Fibroblast of lung (primary cell): Measurements from ENCODE around the gene SDHC. TPM values are rescaled to one million over a fixed set of nuclear protein-coding genes. Genes with fewer than 3 reads are reported as not detected.

Experiments
- polyA plus RNA-seq, 2 donors: library from polyadenylated mRNA; depleted of rRNA in 1 of 2; stranded (reverse) in 1 of 2; unstranded in 1 of 2; fragments of >200 nt; gene quantifications; 2 replicates each; pipeline ENCODE4 v1.2.1, GENCODE V29; 2011 to 2012; ENCODE audit warnings: missing spikeins in 1 of 2
- total RNA-seq: library from RNA; depleted of rRNA; stranded (reverse); fragments of >200 nt; gene quantifications from 2 replicates; pipeline ENCODE4 v1.2.1, GENCODE V29; 2014

The SDHC gene
- total and polyA plus RNA-seq, 2 donors (not counting 1 experiment from before 2014, with no cell fraction given): 24.8 to 484 TPM

Other genes starting within 250 kb of the SDHC start
- gene ARHGAP30, start 244.5 kb upstream of the SDHC start, total RNA-seq: not detected in 2 replicates
- 0.01 TPM in 1 of 2 replicates, not detected in the other for gene ARHGAP30, start 244.5 kb upstream of the SDHC start, polyA plus RNA-seq
- gene NECTIN4, start 224.8 kb upstream of the SDHC start, total RNA-seq: under 0.01 and 0.33 TPM in 2 replicates
- 0.07 and 0.16 TPM in 2 replicates for gene NECTIN4, start 224.8 kb upstream of the SDHC start, polyA plus RNA-seq
- gene KLHDC9, start 216.0 kb upstream of the SDHC start, total RNA-seq: 0.77 and 3.0 TPM in 2 replicates
- gene KLHDC9, start 216.0 kb upstream of the SDHC start, polyA plus RNA-seq: 0.95 and 1.5 TPM in 2 replicates
- gene PFDN2, start 196.3 kb upstream of the SDHC start, total RNA-seq: 39.6 and 45.5 TPM in 2 replicates
- gene PFDN2, start 196.3 kb upstream of the SDHC start, polyA plus RNA-seq: 145 and 188 TPM in 2 replicates
- gene NIT1, start 196.3 kb upstream of the SDHC start, total RNA-seq: 24.7 and 30.6 TPM in 2 replicates
- 42.6 and 83.1 TPM in 2 replicates for gene NIT1, start 196.3 kb upstream of the SDHC start, polyA plus RNA-seq
- 15.4 and 21.6 TPM in 2 replicates for gene DEDD, start 181.7 kb upstream of the SDHC start, total RNA-seq
- 40.0 and 40.3 TPM in 2 replicates for gene DEDD, start 181.7 kb upstream of the SDHC start, polyA plus RNA-seq
- 87.0 and 95.8 TPM in 2 replicates for gene UFC1, start 160.4 kb upstream of the SDHC start, total RNA-seq
- 154 and 168 TPM in 2 replicates for gene UFC1, start 160.4 kb upstream of the SDHC start, polyA plus RNA-seq
- gene USP21, start 154.9 kb upstream of the SDHC start, total RNA-seq: 7.7 and 10.2 TPM in 2 replicates
- gene USP21, start 154.9 kb upstream of the SDHC start, polyA plus RNA-seq: 11.7 and 13.6 TPM in 2 replicates
- 9.2 and 12.2 TPM in 2 replicates for gene PPOX, start 148.0 kb upstream of the SDHC start, total RNA-seq
- 5.6 and 6.0 TPM in 2 replicates for gene PPOX, start 148.0 kb upstream of the SDHC start, polyA plus RNA-seq
- 13.4 and 18.7 TPM in 2 replicates for gene B4GALT3, start 136.9 kb upstream of the SDHC start, total RNA-seq
- gene B4GALT3, start 136.9 kb upstream of the SDHC start, polyA plus RNA-seq: 17.8 and 19.2 TPM in 2 replicates
- 0.51 and 1.3 TPM in 2 replicates for gene ADAMTS4, start 115.3 kb upstream of the SDHC start, total RNA-seq
- gene ADAMTS4, start 115.3 kb upstream of the SDHC start, polyA plus RNA-seq: 0.75 and 1.0 TPM in 2 replicates
- gene NDUFS2, start 112.0 kb upstream of the SDHC start, total RNA-seq: 142 and 194 TPM in 2 replicates
- 135 and 141 TPM in 2 replicates for gene NDUFS2, start 112.0 kb upstream of the SDHC start, polyA plus RNA-seq
- gene FCER1G, start 99.1 kb upstream of the SDHC start, total RNA-seq: not detected in 2 replicates
- gene FCER1G, start 99.1 kb upstream of the SDHC start, polyA plus RNA-seq: 0.21 and 0.85 TPM in 2 replicates
- gene APOA2, start 90.8 kb upstream of the SDHC start, total RNA-seq: not detected in 2 replicates
- not detected in 2 replicates for gene APOA2, start 90.8 kb upstream of the SDHC start, polyA plus RNA-seq
- gene TOMM40L, start 88.3 kb upstream of the SDHC start, total RNA-seq: 9.2 and 11.7 TPM in 2 replicates
- gene TOMM40L, start 88.3 kb upstream of the SDHC start, polyA plus RNA-seq: 11.1 and 12.0 TPM in 2 replicates
- not detected in 2 replicates for gene NR1I3, start 76.2 kb upstream of the SDHC start, total RNA-seq
- not detected in 2 replicates for gene NR1I3, start 76.2 kb upstream of the SDHC start, polyA plus RNA-seq
- gene PCP4L1, start 55.6 kb upstream of the SDHC start, total RNA-seq: not detected in 2 replicates
- gene PCP4L1, start 55.6 kb upstream of the SDHC start, polyA plus RNA-seq: not detected in 2 replicates
- 0.51 and 0.99 TPM in 2 replicates for gene MPZ, start 4.4 kb upstream of the SDHC start, total RNA-seq
- 1.1 and 1.9 TPM in 2 replicates for gene MPZ, start 4.4 kb upstream of the SDHC start, polyA plus RNA-seq
- gene CFAP126, start 53.5 kb downstream of the SDHC start, total RNA-seq: not detected in 2 replicates
- gene CFAP126, start 53.5 kb downstream of the SDHC start, polyA plus RNA-seq: not detected in 2 replicates
- 3.3 and 3.9 TPM in 2 replicates for gene FCGR2A, start 191.1 kb downstream of the SDHC start, total RNA-seq
- 2.4 and 7.6 TPM in 2 replicates for gene FCGR2A, start 191.1 kb downstream of the SDHC start, polyA plus RNA-seq
- 0.51 and 2.3 TPM in 2 replicates for gene HSPA6, start 210.2 kb downstream of the SDHC start, total RNA-seq
- 0.22 and 0.33 TPM in 2 replicates for gene HSPA6, start 210.2 kb downstream of the SDHC start, polyA plus RNA-seq
- not detected in 2 replicates for gene FCGR3A, start 235.4 kb downstream of the SDHC start, total RNA-seq
- gene FCGR3A, start 235.4 kb downstream of the SDHC start, polyA plus RNA-seq: not detected in 2 replicates